Vagina (tissue), 2 donors: ENCODE results near the gene KCNK4.

Source experiments
- CTCF ChIP-seq, 3 experiments: fragments of 450-650 bp in 2 of 3; fragments of 200-600 bp in 1 of 3; sonication (generic) in 1 of 3; IDR thresholded peaks; one replicate each; pipeline ENCODE4 v1.5.1; 2017 to 2019; ENCODE audit warnings: antibody characterized with exemption in 3 of 3, mild to moderate bottlenecking in 2 of 3, moderate library complexity in 2 of 3
- POLR2A ChIP-seq, 2 donors: fragments of 450-650 bp; IDR thresholded peaks; one replicate each; pipeline ENCODE4 v1.6.1; 2017; ENCODE audit warnings: antibody characterized with exemption in 2 of 2, mild to moderate bottlenecking in 2 of 2, moderate library complexity in 2 of 2

DNA sequence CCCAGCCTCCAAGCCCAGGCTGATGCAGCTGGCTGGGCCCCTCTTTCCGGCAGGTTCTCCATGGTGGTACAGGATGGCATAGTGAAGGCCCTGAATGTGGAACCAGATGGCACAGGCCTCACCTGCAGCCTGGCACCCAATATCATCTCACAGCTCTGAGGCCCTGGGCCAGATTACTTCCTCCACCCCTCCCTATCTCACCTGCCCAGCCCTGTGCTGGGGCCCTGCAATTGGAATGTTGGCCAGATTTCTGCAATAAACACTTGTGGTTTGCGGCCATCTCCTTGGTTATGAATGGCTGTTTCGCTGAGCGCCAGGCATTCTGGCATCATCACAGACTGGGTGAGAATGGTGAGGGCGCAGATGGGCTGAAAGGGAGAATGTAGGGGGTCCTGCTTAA, 30.4 kb downstream of the KCNK4 start:
- TF ChIP-seq CTCF (IDR thresholded peaks at IDR 0.05) = no peak
- TF ChIP-seq POLR2A (IDR thresholded peaks at IDR 0.05) = no peak
